IMR-90 (cell line): ENCODE data around the gene LEPR. TPM values are rescaled to one million over a fixed set of nuclear protein-coding genes. Genes with fewer than 3 reads are reported as not detected.

Experiments
- ATAC-seq: fragments of 200-7000 bp; cut with Tn5 transposase; 2 replicates; pipeline ENCODE4 v1.9.1; 2020; ENCODE audit warnings: low read depth, mild to moderate bottlenecking, moderate library complexity
- BruUV-seq: library from RNA; stranded (reverse); fragments of 400-500 nt; replicated peaks from 2 replicates; lab custom pipeline; 2021; lab: Mats Ljungman, UMichigan
- CTCF ChIA-PET: fragments of 300-600 bp; formaldehyde crosslinking; extraction: SDS; loops from one replicate; lab custom pipeline; 2021; ENCODE audit warnings: antibody characterized with exemption; lab: Yijun Ruan, JAX
- POLR2A ChIA-PET: fragments of 300-600 bp; sonication (Branson Sonifier 250); formaldehyde crosslinking; loops from one replicate; lab custom pipeline; 2022; ENCODE audit warnings: antibody characterized with exemption; ENCODE audit not compliant: unreplicated experiment; lab: Charles Lee
- DNase-seq: peaks from one replicate; pipeline ENCODE4 v3.0.0; 2013
- H2AFZ ChIP-seq: replicated peaks from 2 replicates; pipeline ENCODE3; 2013; ENCODE audit warnings: low read length, mild to moderate bottlenecking; ENCODE audit not compliant: poor library complexity
- H2AK5ac ChIP-seq: 2 replicates; pipeline ENCODE4 v1.6.1; 2013; ENCODE audit warnings: low read depth, low read length, inconsistent platforms
- H2AK9ac ChIP-seq: replicated peaks from 2 replicates; pipeline ENCODE3; 2013; ENCODE audit warnings: mild to moderate bottlenecking, low read depth, low read length, moderate library complexity; ENCODE audit not compliant: poor library complexity
- H2BK120ac ChIP-seq: 2 replicates; pipeline ENCODE4 v1.6.1; 2013; ENCODE audit warnings: low read depth, low read length, inconsistent platforms
- H2BK15ac ChIP-seq: 3 replicates; pipeline ENCODE4 v1.6.1; 2013; ENCODE audit warnings: low read depth, low read length, inconsistent platforms
- H2BK20ac ChIP-seq: 2 replicates; pipeline ENCODE4 v1.6.1; 2013; ENCODE audit warnings: low read depth, mild to moderate bottlenecking, inconsistent platforms, low read length, moderate library complexity
- H2BK5ac ChIP-seq: 2 replicates; pipeline ENCODE4 v1.6.1; 2013; ENCODE audit warnings: mild to moderate bottlenecking, low read depth, low read length, inconsistent platforms; ENCODE audit not compliant: poor library complexity, severe bottlenecking
- H3K14ac ChIP-seq: replicated peaks from 2 replicates; pipeline ENCODE4 v1.6.1; 2013; ENCODE audit warnings: low read depth, low read length, inconsistent platforms
- H3K18ac ChIP-seq: 2 replicates; pipeline ENCODE4 v1.6.1; 2013; ENCODE audit warnings: low read depth, low read length, control low read depth
- H3K23ac ChIP-seq: 2 replicates; pipeline ENCODE4 v1.6.1; 2013; ENCODE audit warnings: low read depth, low read length, inconsistent platforms
- H3K27ac ChIP-seq: 2 replicates; pipeline ENCODE4 v1.5.1; 2013; ENCODE audit warnings: mild to moderate bottlenecking, control low read depth, low read length; ENCODE audit not compliant: insufficient read depth
- H3K27me3 ChIP-seq: 2 replicates; pipeline ENCODE4 v1.6.1; 2013; ENCODE audit warnings: low read length; ENCODE audit not compliant: control insufficient read depth, insufficient read depth
- H3K36me3 ChIP-seq: 2 replicates; pipeline ENCODE4 v1.6.1; 2013; ENCODE audit warnings: low read length, mixed read lengths; ENCODE audit not compliant: control insufficient read depth, insufficient read depth
- H3K4ac ChIP-seq: 2 replicates; pipeline ENCODE4 v1.6.1; 2013; ENCODE audit warnings: low read depth, low read length, inconsistent platforms
- H3K4me1 ChIP-seq: 2 replicates; pipeline ENCODE4 v1.6.1; 2013; ENCODE audit warnings: low read length, mixed read lengths; ENCODE audit not compliant: control insufficient read depth, insufficient read depth
- H3K4me2 ChIP-seq: 2 replicates; pipeline ENCODE4 v1.6.1; 2013; ENCODE audit warnings: low read depth, mild to moderate bottlenecking, control low read depth, low read length, moderate library complexity
- H3K4me3 ChIP-seq: 2 replicates; pipeline ENCODE4 v1.5.1; 2013; ENCODE audit warnings: low read depth, mild to moderate bottlenecking, control low read depth, low read length, moderate library complexity; ENCODE audit not compliant: insufficient read depth
- H3K56ac ChIP-seq: 2 replicates; pipeline ENCODE4 v1.6.1; 2013; ENCODE audit warnings: low read length, inconsistent platforms; ENCODE audit not compliant: insufficient read depth; ENCODE audit errors: extremely low read depth
- H3K79me1 ChIP-seq, 2 experiments: 2 replicates each; pipeline ENCODE4 v1.6.1; 2013; ENCODE audit warnings: low read length in 2 of 2, inconsistent platforms in 1 of 2, low read depth in 1 of 2
- H3K9ac ChIP-seq: 2 replicates; pipeline ENCODE4 v1.6.1; 2013; ENCODE audit warnings: low read depth, low read length, control low read depth
- H3K9me1 ChIP-seq: 2 replicates; pipeline ENCODE4 v1.6.1; 2013; ENCODE audit warnings: low read length, inconsistent platforms; ENCODE audit not compliant: insufficient read depth
- H3K9me3 ChIP-seq: 2 replicates; pipeline ENCODE4 v1.6.1; 2013; ENCODE audit warnings: low read length; ENCODE audit not compliant: control insufficient read depth, insufficient read depth
- H4K20me1 ChIP-seq: 2 replicates; pipeline ENCODE4 v1.6.1; 2013; ENCODE audit warnings: low read length, inconsistent platforms; ENCODE audit not compliant: insufficient read depth
- H4K5ac ChIP-seq: 2 replicates; pipeline ENCODE4 v1.6.1; 2013; ENCODE audit warnings: mild to moderate bottlenecking, low read depth, low read length, control low read depth
- H4K8ac ChIP-seq, 2 experiments: 2 replicates each; pipeline ENCODE4 v1.6.1; 2013; ENCODE audit warnings: low read depth in 2 of 2, low read length in 2 of 2, control low read depth in 1 of 2, inconsistent platforms in 1 of 2
- H4K91ac ChIP-seq: 2 replicates; pipeline ENCODE4 v1.6.1; 2013; ENCODE audit warnings: low read depth, low read length, inconsistent platforms; ENCODE audit not compliant: insufficient read depth
- CHD1 ChIP-seq: IDR thresholded peaks from 2 replicates; pipeline ENCODE4 v1.6.1; 2012; ENCODE audit warnings: low read depth, low read length, improper control_type of control experiment
- FOS ChIP-seq: fragments of 150-350 bp; IDR thresholded peaks from 2 replicates; pipeline ENCODE4 v1.6.1; 2016; ENCODE audit warnings: low read depth, low read length
- RAD21 ChIP-seq: IDR thresholded peaks from 2 replicates; pipeline ENCODE4 v1.6.1; 2012; ENCODE audit warnings: low read length, improper control_type of control experiment
- SMC3 ChIP-seq: fragments of 150-350 bp; IDR thresholded peaks from 2 replicates; pipeline ENCODE4 v1.6.1; 2016; ENCODE audit warnings: low read depth, mild to moderate bottlenecking, antibody characterized with exemption, low read length, moderate library complexity
- WGBS, 2 experiments: methylation state at CpG; one replicate each; pipeline versions ENCODE4 v1.1.5 to v1.1.7; 2013; ENCODE audit warnings: missing lambda C conversion rate in 2 of 2; ENCODE audit not compliant: insufficient read length in 1 of 2; ENCODE audit errors: extremely low coverage in 2 of 2; 5-methylcytosine and 5-hydroxymethylcytosine counted together
- dilution Hi-C: fragments of 300-500 bp; cut with HindIII; formaldehyde crosslinking; loops from one replicate; pipeline ENCODE4 v1.14.3; 2018; ENCODE audit warnings: low sequenced_read_pairs; ENCODE audit not compliant: unreplicated experiment
- in situ Hi-C: fragments of 300-500 bp; cut with MboI; formaldehyde crosslinking; loops from 3 replicates; pipeline ENCODE4 v1.14.3; 2019; ENCODE audit warnings: low sequenced_read_pairs, inconsistent platforms, mixed read lengths
- intact Hi-C: fragments of 100-400 bp; cut with micrococcal nuclease; formaldehyde crosslinking; loops from 2 replicates; pipeline ENCODE4 v1.10.0; 2022
- polyA plus RNA-seq, 3 experiments: library from polyadenylated mRNA; depleted of rRNA; stranded (reverse); fragments of >200 nt; gene quantifications; 2 replicates each; pipeline ENCODE4 v1.2.3, GENCODE V29; 2012; ENCODE audit warnings: low replicate concordance in 1 of 3
- total RNA-seq: library from RNA; depleted of rRNA; stranded (reverse); fragments of >200 nt; gene quantifications from 2 replicates; pipeline ENCODE4 v1.2.3, GENCODE V29; 2012
- TF ChIP-seq, protein P1 (sequence below): fragments of 150-350 bp; IDR thresholded peaks from 2 replicates; pipeline ENCODE4 v1.6.1; 2017; ENCODE audit warnings: mild to moderate bottlenecking, antibody characterized with exemption, low read length, low read depth
- TF ChIP-seq, protein P2 (sequence below): fragments of 150-350 bp; IDR thresholded peaks from 2 replicates; pipeline ENCODE4 v1.6.1; 2016; ENCODE audit warnings: low read depth, mild to moderate bottlenecking, low read length, moderate library complexity, borderline replicate concordance
- TF ChIP-seq, protein P3 (sequence below): conservative IDR thresholded peaks from 2 replicates; pipeline ENCODE4 v1.5.1; 2012; ENCODE audit warnings: mild to moderate bottlenecking, low read depth, low read length, improper control_type of control experiment

Gene LEPR
- total and polyA plus RNA-seq, 2 of the 4 experiments (the other 2 are of a cell fraction) = 2.1 to 8.8 TPM

DNA sequence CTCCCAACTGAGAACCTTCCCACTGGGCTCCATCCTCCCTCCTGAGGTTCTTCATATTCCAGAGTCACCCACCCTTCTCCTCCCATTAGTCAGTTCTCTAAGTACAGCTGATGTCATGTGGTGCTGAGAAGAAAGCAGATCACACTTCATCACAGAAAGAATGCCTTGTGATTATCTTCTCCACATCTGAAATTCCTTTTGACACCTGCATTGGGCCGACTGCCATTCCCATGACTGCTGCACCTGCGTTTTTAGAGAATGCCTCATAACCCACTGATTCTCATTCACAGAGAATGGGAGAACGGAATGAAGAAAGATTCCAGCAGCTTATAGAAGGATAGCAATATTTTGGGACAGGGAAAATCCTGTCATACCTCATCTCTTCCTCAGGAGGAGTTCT lies 14.3 kb downstream of the LEPR start:
- no peaks in the 10 kb centered on the region for H3K9me3 ChIP-seq
- no peak overlapping the region for H4K91ac ChIP-seq
- in situ Hi-C loops = loop anchor here (5.0 kb wide), 1 partner anchor 253 kb away; no protein-coding TSS in a partner anchor
- no peak for ATAC-seq
- no peak overlapping the region for H4K8ac ChIP-seq
- H3K4me2 ChIP-seq = no peak overlapping the region
- H3K14ac ChIP-seq = no peak overlapping the region
- intact Hi-C loops = loop anchor here (5.0 kb wide), 4 partner anchors 188 to 1013 kb away; no protein-coding TSS in a partner anchor
- H3K4me1 ChIP-seq = peaks cover 2% of the 10 kb centered on the region; the same call in 1 of the 2 replicates
- H4K20me1 ChIP-seq = no peaks in the 10 kb centered on the region; the same call in 1 of the 2 replicates
- no peak overlapping the region for H2BK120ac ChIP-seq
- no peak overlapping the region for H3K27ac ChIP-seq
- no peak overlapping the region for H2AK5ac ChIP-seq
- H3K9ac ChIP-seq = no peak overlapping the region
- no peak overlapping the region for H2BK20ac ChIP-seq
- H3K4me3 ChIP-seq = no peak overlapping the region
- dilution Hi-C loops = no loop called here
- no peak overlapping the region for H3K4ac ChIP-seq
- no peak overlapping the region for H2BK15ac ChIP-seq
- POLR2A ChIA-PET = no interaction called here
- no peaks in the 10 kb centered on the region for H3K9me1 ChIP-seq
- H2AK9ac ChIP-seq = no peak overlapping the region
- no peak overlapping the region for H4K5ac ChIP-seq
- H3K56ac ChIP-seq = no peak overlapping the region
- peaks cover 17% of the 10 kb centered on the region for H3K36me3 ChIP-seq
- TF ChIP-seq FOS = no peak
- no peak for TF ChIP-seq SMC3
- no peak for TF ChIP-seq RAD21
- TF ChIP-seq, protein P1, sequence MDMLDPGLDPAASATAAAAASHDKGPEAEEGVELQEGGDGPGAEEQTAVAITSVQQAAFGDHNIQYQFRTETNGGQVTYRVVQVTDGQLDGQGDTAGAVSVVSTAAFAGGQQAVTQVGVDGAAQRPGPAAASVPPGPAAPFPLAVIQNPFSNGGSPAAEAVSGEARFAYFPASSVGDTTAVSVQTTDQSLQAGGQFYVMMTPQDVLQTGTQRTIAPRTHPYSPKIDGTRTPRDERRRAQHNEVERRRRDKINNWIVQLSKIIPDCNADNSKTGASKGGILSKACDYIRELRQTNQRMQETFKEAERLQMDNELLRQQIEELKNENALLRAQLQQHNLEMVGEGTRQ = no peak
- TF ChIP-seq, protein P2, sequence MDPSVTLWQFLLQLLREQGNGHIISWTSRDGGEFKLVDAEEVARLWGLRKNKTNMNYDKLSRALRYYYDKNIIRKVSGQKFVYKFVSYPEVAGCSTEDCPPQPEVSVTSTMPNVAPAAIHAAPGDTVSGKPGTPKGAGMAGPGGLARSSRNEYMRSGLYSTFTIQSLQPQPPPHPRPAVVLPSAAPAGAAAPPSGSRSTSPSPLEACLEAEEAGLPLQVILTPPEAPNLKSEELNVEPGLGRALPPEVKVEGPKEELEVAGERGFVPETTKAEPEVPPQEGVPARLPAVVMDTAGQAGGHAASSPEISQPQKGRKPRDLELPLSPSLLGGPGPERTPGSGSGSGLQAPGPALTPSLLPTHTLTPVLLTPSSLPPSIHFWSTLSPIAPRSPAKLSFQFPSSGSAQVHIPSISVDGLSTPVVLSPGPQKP = no peak
- TF ChIP-seq, protein P3, sequence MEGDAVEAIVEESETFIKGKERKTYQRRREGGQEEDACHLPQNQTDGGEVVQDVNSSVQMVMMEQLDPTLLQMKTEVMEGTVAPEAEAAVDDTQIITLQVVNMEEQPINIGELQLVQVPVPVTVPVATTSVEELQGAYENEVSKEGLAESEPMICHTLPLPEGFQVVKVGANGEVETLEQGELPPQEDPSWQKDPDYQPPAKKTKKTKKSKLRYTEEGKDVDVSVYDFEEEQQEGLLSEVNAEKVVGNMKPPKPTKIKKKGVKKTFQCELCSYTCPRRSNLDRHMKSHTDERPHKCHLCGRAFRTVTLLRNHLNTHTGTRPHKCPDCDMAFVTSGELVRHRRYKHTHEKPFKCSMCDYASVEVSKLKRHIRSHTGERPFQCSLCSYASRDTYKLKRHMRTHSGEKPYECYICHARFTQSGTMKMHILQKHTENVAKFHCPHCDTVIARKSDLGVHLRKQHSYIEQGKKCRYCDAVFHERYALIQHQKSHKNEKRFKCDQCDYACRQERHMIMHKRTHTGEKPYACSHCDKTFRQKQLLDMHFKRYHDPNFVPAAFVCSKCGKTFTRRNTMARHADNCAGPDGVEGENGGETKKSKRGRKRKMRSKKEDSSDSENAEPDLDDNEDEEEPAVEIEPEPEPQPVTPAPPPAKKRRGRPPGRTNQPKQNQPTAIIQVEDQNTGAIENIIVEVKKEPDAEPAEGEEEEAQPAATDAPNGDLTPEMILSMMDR = no peak
- TF ChIP-seq CHD1 = no peak
- no peak overlapping the region for H3K18ac ChIP-seq
- no TSS peak for BruUV-seq
- no peak overlapping the region for H2BK5ac ChIP-seq
- DNase-seq = no peak
- no CpG with 5 or more reads among the region's 3 CpGs for WGBS, 2 experiments
- H3K79me1 ChIP-seq = peaks cover 13 to 26% of the 10 kb centered on the region in 2 experiments
- H2AFZ ChIP-seq = no peak overlapping the region
- H3K23ac ChIP-seq = no peak overlapping the region; the same call in 1 of the 2 replicates
- CTCF ChIA-PET = no interaction called here
- no peaks in the 10 kb centered on the region for H3K27me3 ChIP-seq
